ENCODE results near the gene SIRT1. TPM values are rescaled to one million over a fixed set of nuclear protein-coding genes. Genes with fewer than 3 reads are reported as not detected.
A peak's percentile ranks its signal among the peaks of the same experiment; 100 is the strongest.
"Not testable (repeated sequence)": the region's sequence is repeated elsewhere in the genome, so short reads cannot be mapped to it uniquely, and the experiment has no call there.

SIRT1 gene
- 4.6 to 9.8 TPM (median 6.1 TPM) in 3 replicates for polyA plus RNA-seq
- 41.3 TPM for polyA plus RNA-seq (2011; ENCODE audit: low read depth)
- 3.9 and 8.1 TPM in 2 replicates for polyA plus RNA-seq (2011; cell fraction: cytosol; rRNA removed)
- 7.3 and 9.5 TPM in 2 replicates for polyA plus RNA-seq (2011; cell fraction: nucleus; rRNA removed)
- polyA plus RNA-seq (2012; ENCODE audit: low replicate concordance), result 5.7 and 23.2 TPM in 2 replicates
- polyA minus RNA-seq, result 1.4 to 4.6 TPM (median 2.9 TPM) in 3 replicates
- polyA minus RNA-seq (2011; cell fraction: cytosol; rRNA and poly(A)+ RNA removed), result 3.1 TPM
- 3.5 and 7.8 TPM in 2 replicates for polyA minus RNA-seq (2011; cell fraction: nucleus; rRNA and poly(A)+ RNA removed)

DNA sequence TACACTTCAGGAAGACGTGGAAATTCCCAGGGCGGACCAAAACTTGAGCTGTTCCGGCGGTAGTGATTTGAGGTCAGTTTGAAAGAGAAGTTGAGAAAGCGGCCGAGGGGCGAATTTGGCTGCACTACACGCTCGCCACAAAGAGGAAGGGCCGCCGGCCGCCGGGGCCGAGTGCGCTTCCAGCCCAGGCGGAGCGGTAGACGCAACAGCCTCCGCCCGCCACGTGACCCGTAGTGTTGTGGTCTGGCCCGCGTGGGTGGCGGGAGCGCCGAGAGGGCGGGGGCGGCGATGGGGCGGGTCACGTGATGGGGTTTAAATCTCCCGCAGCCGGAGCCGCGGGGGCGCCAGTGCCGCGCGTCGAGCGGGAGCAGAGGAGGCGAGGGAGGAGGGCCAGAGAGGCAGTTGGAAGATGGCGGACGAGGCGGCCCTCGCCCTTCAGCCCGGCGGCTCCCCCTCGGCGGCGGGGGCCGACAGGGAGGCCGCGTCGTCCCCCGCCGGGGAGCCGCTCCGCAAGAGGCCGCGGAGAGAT lies at the start of gene SIRT1:
Gene SIRT1, plus strand, starts transcription at position 344 of the 529 bp plus-strand sequence. Its CDS starts 66 bp downstream, at position 410.
- dilution Hi-C loops (cut with MboI; ENCODE audit: extremely low pct_ligation_motif_present, low sequenced_read_pairs), result no loop called here
- Histone ChIP-seq H3K27me3 (ENCODE audit: control insufficient read depth, extremely low read depth, insufficient read depth, low read length) (no peaks in the 10 kb centered on the region), H3K9me1 (ENCODE audit: control insufficient read depth, extremely low read depth, insufficient read depth, low read length) (peaks cover 2% of the 10 kb centered on the region), H2AFZ (ENCODE audit: control insufficient read depth, low read length) (peak within 1 kb of the TSS; percentile 93), H3K27ac (ENCODE audit: control insufficient read depth, insufficient read depth, low read length) (peak within 1 kb of the TSS; percentile 82), H3K4me1 (ENCODE audit: control insufficient read depth, extremely low read depth, insufficient read depth, low read length) (peaks cover 6% of the 10 kb centered on the region), H3K36me3 (ENCODE audit: control insufficient read depth in 2 of 2, extremely low read depth in 1 of 2, insufficient read depth in 2 of 2, low read length in 2 of 2) (peaks cover 0 to 4% of the 10 kb centered on the region in 2 experiments), H3K79me2 (ENCODE audit: control insufficient read depth, insufficient read depth, low read length) (peaks cover 17% of the 10 kb centered on the region), H3K9ac (ENCODE audit: control insufficient read depth, extremely low read depth, insufficient read depth, low read length) (peak within 1 kb of the TSS; percentile 85), H4K20me1 (ENCODE audit: control insufficient read depth, extremely low read depth, insufficient read depth, low read length) (no peaks in the 10 kb centered on the region), H3K9me3 (ENCODE audit: control insufficient read depth, low read depth, low read length) (no peaks in the 10 kb centered on the region), H3K4me3 (ENCODE audit: control insufficient read depth in 2 of 3, extremely low read depth in 1 of 3, insufficient read depth in 2 of 3, low read depth in 1 of 3, low read length in 3 of 3) (peak within 1 kb of the TSS; percentile 78 to 89 (median 82)), H3K4me2 (ENCODE audit: control insufficient read depth, extremely low read depth, insufficient read depth, low read depth, low read length) (peak within 1 kb of the TSS; percentile 84)
- TF ChIP-seq EZH2 (IDR thresholded peaks at IDR 0.05; ENCODE audit: low read length) (no peak), CTCF (optimal IDR thresholded peaks at IDR 0.05 in 1 of 3, IDR thresholded peaks at IDR 0.05 in 1 of 3, conservative IDR thresholded peaks at IDR 0.05 in 1 of 3; ENCODE audit: extremely low read depth in 1 of 3, insufficient read depth in 2 of 3, low read length in 3 of 3) (peak in 1 of 3 experiments; percentile 39)
- DNase-seq (ENCODE audit: low read depth, low spot score), result peak; percentile 17
- FAIRE-seq, result no peak

GRCh38 chr10:67835541-67836394 lies 48.7 kb upstream of the SIRT1 start:
- H3K9me3 ChIP-seq (ENCODE audit: control insufficient read depth, low read depth, low read length); H3K9me1 ChIP-seq (ENCODE audit: control insufficient read depth, extremely low read depth, insufficient read depth, low read length); H3K27ac ChIP-seq (ENCODE audit: control insufficient read depth, insufficient read depth, low read length); H3K4me1 ChIP-seq (ENCODE audit: control insufficient read depth, extremely low read depth, insufficient read depth, low read length); H3K4me3 ChIP-seq (ENCODE audit: control insufficient read depth in 2 of 3, extremely low read depth in 1 of 3, insufficient read depth in 2 of 3, low read depth in 1 of 3, low read length in 3 of 3); H3K79me2 ChIP-seq (ENCODE audit: control insufficient read depth, insufficient read depth, low read length); H4K20me1 ChIP-seq (ENCODE audit: control insufficient read depth, extremely low read depth, insufficient read depth, low read length); DNase-seq (ENCODE audit: low read depth, low spot score); H2AFZ ChIP-seq (ENCODE audit: control insufficient read depth, low read length); H3K27me3 ChIP-seq (ENCODE audit: control insufficient read depth, extremely low read depth, insufficient read depth, low read length); H3K9ac ChIP-seq (ENCODE audit: control insufficient read depth, extremely low read depth, insufficient read depth, low read length); FAIRE-seq; H3K4me2 ChIP-seq (ENCODE audit: control insufficient read depth, extremely low read depth, insufficient read depth, low read depth, low read length); H3K36me3 ChIP-seq (ENCODE audit: control insufficient read depth in 2 of 2, extremely low read depth in 1 of 2, insufficient read depth in 2 of 2, low read length in 2 of 2): not testable (repeated sequence)
- dilution Hi-C loops (cut with MboI; ENCODE audit: extremely low pct_ligation_motif_present, low sequenced_read_pairs), result loop anchor here (10.0 kb wide), 1 partner anchor 59 kb away; no protein-coding TSS in a partner anchor

All from keratinocyte (primary cell).